Measurements from ENCODE around the gene SYCP2.

Gene SYCP2

DNA sequence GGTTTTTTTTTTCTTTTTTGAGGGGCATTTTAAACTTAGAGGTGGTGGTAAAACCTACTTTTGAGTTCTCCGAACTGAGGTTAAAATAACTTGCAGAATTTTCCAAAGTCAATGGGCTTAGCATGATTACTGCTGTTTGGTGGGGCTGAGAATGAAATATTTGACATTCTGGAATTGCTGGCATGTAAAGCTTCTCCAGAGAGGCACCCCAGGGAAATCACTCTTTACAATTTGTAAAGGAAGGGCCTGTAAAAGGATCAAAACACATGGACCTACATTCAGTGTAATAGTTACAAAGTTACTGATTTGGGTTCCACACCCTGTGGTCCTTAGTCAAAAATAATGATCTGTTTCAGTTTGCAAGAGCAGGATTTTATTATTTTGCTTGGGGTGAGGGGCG is 12.3 kb upstream of the SYCP2 start:
- in situ Hi-C loops (cut with MboI; ENCODE audit: low sequenced_read_pairs), result no loop called here

DNA sequence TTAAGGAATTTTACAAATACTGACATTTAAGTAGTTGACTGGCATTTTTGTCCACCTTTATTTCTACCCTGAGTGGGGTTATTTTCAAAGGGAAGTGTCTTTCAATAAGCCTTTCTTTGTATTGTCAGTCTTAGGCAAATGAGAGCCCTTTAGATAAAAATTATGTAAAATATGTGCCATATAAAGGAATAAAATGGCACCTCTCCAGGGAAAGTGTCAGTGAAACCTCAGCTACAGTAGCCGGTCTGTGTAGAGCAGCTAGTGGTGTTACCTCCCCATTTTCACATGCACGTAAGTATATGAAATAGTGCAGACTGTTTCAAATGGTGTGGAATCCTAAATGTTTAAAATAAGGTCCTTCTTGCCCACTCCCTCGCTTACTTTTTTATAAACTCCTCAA is 11.7 kb upstream of the SYCP2 start:
- in situ Hi-C loops (cut with MboI; ENCODE audit: low sequenced_read_pairs), result no loop called here

DNA sequence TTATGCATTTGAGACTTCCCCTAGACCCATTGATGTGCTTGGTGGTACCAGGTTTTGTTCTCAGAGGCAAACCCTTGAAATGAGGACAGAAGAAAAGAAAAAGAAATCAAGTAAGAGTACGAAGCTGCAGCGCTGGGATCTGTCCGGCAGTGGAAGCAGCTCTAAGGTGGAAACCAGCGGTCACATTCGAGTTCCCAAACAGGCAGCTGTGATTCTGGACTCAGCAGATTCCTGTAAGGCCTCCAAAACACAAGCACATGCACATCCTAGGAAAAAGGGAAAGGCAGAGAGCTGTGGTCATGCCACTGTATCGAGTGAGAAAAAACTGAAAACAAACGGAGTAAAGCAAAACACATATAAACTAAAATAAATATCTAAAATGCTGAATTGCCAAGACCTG is 11.3 kb upstream of the SYCP2 start:
- in situ Hi-C loops (cut with MboI; ENCODE audit: low sequenced_read_pairs), result no loop called here

DNA sequence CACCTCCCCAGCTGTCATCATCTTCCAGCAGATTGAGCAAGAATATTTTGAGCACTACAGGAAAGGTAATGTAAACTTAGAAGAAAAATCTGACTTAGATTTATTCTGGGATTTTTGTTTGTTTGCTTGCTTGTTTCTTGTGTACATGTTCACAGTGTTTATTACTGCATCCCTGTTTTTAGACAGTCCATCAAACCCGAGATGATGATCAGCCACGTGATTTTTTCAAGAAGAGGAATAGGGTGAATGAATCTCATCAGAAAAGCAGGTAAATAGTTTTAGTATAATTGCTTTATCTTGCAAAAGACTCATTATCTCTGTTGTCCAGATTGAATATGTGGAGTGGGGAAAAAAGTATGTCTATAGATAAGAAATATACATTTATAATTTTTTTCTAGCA is 8.8 kb upstream of the SYCP2 start:
- in situ Hi-C loops (cut with MboI; ENCODE audit: low sequenced_read_pairs), result no loop called here

DNA sequence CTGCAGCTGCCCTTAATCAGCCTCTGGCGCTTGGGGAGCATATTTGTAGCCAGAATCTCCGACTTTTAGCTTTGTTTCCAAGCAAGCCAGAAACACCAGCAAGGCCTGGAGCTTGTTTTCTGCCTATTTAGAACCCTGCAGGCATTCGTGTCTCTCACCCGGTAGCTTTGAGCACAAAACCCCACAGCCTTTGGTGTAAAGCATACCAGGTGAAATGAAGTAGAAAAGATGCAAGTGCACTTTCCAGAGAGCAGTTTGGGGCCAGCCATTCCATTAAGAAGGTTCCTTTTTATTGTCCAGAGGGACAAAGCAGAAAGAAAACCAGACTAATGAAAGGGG is 7.5 kb upstream of the SYCP2 start:
- in situ Hi-C loops (cut with MboI; ENCODE audit: low sequenced_read_pairs), result no loop called here

DNA sequence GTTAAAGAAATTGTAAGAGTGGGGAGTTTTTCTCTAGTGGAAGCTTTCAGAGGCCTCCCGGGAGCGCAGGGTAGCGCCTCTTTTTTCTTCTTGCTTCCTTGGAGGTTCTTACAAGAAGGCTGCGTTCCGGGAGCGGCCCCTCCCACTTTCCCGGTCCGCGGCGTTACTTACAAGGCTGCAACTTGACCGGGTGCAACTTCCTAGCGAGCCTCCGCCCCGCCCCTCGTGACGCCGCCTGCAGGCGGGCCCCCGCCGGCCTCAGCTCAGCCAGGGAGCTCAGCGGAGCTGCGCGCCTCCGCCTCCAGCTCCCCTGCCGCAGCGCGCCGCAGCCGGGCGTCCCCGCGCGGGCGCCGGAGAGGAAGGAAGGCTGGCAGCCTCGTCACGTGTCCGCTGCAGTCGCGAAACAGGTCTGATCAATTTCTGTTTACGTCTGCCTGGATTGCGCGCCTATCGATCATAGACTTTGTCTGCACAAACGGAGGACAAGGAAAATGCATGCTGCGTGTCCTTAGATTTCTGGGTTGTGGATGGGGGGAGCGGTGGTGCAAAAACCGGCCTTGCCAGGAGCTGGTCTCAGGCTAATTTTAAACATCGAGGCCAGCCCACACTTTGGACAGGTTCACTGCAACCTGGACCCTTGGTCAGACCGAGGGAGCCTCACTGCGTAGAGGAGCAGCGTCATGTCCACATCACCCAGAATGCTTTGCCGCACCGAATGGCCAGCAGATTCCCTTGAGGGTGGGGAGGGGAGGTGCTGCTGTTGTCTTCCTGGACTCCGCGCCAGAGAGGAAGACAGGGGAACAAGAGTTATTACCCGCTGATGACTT is 6.9 kb upstream of the SYCP2 start, which contains the start of the genes FAM217B and PPP1R3D:
Gene FAM217B, plus strand, starts transcription at position 261 of the 827 bp plus-strand sequence. CDS start 3,555 bp downstream, outside the sequence.
Gene PPP1R3D, minus strand, starts transcription at position 177 of the 827 bp plus-strand sequence. CDS start 374 bp downstream, outside the sequence.
- in situ Hi-C loops (cut with MboI; ENCODE audit: low sequenced_read_pairs), result no loop called here

DNA sequence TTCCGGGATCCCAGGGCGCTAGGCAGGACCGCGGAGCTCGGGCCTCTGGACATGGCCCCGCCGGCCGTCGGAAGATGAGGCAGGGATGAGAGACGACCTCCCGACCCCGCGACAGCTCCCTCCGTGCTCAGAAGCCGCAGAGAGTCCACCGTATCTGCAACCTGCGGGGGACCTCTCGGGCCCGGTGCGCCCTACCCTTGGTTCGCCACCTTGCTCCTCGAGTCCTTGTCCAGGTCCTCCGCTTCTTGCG is 6.4 kb upstream of the SYCP2 start:
- in situ Hi-C loops (cut with MboI; ENCODE audit: low sequenced_read_pairs), result no loop called here

DNA sequence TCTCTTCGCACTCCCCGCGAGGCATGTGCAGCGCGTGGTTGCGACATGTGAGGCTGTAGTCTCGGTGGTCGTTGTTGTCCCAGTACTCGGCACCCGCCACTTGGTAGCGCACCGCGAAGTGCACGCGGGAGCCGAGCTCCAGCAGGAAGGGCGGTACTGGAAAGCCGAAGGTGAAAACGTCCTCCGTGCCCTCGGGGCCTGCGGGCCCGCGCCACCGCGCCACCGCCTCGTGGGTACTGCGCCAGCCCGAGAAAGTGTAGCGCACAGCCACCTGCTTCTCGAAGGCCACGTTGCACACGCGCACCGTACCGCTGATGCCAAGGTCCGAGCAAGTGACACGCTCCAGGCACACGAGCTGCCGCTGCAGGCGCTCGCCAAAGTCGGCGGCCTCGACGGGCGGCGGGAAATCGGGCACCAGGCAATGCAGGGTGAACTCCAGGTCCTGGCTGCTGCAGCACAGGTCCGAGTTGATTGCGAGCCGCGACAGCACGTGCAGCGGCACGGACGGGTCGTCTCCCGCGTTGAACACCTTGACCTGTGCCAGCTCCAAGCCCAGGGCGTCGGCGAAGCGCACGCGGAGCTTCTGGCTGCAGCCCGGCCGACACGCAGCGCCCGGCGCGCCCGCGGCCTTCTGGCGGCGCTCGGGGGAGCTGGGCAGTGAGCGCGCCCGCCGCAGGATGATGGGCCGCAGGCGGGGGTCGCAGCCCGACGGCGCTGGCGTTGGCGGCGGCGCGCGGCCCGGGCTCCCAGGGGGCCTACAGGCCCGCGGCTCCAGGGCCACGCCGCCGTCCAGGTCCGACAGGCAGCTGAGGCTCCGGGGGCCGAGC is 5.8 kb upstream of the SYCP2 start:
- in situ Hi-C loops (cut with MboI; ENCODE audit: low sequenced_read_pairs), result no loop called here

DNA sequence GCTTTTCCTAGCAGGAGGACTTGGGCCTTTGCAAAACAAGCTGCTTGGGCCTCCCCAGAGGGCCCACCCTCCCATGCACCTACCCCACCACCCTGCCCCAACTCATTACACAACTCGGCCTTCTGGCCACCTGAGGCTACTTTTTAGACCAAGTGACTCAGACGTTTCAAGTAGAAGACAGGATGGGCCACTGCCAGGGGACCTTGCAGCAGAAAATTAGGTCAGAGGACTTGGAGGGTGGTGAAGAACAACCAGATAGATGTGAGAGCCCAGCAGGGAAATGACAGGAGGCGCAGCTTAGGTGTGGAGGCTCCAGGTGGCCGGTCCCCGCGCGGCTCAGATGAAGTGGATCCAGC is 5.2 kb upstream of the SYCP2 start:
- in situ Hi-C loops (cut with MboI; ENCODE audit: low sequenced_read_pairs), result no loop called here

DNA sequence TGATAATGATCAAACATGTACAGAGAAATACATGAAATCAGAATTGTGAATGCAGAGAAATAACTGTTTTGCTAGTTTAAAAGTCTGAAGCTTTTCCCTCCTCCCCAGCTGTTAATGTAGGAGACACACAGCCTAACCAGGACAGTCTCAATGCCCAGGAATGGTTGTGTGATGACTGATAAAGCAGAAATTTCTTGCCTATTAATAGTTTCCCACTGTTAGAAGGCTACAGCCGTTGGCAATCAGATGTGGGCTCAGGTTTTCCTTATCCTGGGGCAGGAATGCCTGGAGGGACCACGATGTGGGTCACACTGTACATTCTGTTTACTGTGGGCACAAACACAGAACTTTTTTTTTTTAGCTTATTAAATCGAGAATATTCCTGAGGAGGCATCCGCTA is 4.8 kb upstream of the SYCP2 start:
- in situ Hi-C loops (cut with MboI; ENCODE audit: low sequenced_read_pairs), result no loop called here

DNA sequence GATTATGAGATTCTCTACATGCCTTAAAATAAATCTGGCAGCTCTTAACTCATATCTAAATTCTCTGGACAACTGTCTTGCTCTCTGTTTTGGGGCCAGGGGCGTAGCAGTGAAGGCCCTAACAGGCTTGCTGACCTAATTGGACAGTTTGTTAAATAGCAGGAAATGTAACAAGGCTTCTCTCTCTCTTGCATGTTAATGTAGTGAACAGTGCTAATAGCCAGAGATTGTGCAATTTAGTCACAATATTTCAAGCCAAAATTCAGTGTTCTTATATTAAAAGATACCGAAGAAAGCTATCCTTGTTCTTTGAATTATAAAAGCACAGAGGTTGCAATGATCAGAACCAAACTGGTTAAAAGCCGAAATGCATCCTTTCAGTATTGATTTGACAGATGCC is 3.7 kb upstream of the SYCP2 start:
- in situ Hi-C loops (cut with MboI; ENCODE audit: low sequenced_read_pairs), result no loop called here

DNA sequence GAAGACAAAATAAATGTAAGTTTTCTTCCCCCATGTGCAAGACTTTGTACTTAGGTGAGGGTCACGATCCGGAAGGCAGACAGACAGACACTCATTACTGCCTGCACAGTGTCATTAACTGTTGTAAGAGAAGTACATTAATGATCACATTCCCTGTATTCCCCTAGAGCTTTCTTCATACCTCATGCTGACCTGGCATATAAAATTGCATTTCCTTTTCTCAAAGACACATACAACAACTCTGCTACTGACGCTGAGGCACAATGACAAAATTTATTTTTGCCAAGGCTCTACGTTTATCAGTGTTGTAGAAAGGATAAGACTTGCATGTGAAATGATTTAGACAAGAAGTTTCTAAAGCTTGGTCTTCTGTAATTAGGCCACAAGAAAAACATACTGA is 3.0 kb upstream of the SYCP2 start:
- in situ Hi-C loops (cut with MboI; ENCODE audit: low sequenced_read_pairs), result no loop called here

DNA sequence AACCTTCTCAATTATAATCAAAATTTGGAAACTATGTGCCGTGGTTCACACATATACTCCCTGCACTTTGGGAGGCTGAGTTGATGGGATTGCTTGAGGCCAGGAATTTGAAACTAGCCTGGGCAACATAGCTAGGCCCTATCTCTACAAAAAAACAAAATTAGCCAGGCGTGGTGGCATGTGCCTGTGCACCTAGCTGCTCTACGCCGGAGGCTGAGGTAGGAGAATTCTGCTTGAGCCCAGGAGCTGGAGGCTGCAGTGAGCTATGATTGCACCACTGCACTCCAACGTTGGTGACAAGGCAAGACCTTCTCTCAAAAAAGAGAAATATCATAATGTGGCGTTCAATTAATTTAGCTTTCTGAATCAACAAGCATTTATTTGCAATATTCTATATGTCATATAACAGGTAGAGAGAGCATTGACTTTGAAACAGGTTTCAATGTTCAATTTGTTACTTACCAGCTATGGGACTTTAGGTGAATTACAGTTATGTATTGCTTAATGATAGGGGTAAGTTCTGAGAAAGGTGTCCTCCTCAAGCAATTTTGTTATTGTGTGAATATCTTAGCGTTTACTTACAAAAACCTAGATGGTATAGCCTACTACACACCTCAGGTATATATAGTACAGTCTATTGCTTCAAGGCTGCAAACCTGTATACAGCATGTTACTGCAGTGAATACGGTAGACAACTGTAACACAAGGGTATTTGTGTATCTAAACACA is 2.2 kb upstream of the SYCP2 start:
- in situ Hi-C loops (cut with MboI; ENCODE audit: low sequenced_read_pairs), result no loop called here

DNA sequence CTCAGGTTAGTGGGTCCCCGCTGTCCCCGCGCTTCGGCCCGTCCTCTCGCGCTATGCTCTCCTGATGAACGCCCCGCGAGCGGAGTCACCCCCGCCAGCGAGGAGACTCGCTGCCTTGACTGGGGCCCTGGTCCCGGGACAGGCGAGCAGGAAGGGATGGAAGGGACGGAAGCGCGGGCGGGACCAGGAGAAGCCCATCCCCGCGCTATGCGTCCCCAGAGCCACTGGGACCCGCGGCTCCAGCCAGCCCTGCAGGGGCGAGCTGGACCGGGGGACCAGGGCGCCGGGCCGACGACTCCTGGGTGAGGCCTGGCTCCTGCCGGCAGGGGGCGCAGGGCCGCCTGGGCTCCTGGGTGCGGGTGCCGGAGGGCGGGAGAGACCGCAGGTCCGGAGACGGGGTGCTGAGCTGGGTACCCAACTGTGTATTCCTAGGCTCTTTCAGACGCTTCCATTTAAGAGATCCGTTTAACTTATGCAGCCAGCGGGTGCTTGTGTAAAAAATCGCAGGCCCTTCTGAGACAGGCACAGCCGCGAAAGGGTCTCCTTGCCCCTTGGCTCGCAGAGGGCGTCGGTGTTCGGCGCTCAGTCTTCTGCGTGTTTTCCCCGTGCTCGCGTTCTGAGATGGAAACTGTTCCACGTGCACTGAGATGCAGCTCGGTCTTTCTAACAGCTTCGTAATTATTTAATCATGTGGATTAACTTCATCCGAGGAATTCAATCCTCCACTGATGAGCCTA is 580 bp upstream of the SYCP2 start:
- in situ Hi-C loops (cut with MboI; ENCODE audit: low sequenced_read_pairs), result no loop called here

DNA sequence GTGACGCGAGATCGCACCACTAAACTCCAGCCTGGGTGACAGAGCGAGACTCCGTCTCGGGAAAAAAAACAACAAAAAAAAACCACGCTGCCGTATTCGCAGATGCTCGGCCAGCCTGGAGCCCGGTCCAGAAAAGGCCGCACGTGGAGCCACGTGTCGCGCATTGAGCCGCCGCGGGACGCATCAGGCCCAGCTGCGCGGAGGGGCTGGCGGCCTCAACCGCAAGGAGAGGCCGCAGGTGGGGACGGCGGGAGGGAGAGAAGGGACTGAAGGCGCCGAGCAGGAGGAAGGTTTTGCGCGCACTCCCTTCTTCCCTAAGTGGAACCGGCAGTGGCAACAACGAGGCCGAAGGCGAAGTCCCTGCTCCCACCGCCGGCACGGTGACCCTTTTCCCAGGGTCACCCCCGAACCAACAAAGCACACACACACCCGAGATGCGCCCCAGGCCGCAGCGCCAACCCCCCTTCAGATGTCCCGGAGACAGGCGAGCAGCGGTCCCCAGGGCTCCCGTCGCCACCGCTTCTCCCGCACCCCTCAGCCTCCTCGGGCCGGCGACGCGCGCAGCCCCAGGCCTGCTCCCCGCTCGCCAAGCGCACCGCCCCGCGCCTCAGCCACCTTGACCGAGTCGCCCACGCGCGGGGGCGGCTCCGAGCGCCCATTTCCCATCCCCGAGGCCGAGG is 681 bp downstream of the SYCP2 start:
- in situ Hi-C loops (cut with MboI; ENCODE audit: low sequenced_read_pairs), result no loop called here

DNA sequence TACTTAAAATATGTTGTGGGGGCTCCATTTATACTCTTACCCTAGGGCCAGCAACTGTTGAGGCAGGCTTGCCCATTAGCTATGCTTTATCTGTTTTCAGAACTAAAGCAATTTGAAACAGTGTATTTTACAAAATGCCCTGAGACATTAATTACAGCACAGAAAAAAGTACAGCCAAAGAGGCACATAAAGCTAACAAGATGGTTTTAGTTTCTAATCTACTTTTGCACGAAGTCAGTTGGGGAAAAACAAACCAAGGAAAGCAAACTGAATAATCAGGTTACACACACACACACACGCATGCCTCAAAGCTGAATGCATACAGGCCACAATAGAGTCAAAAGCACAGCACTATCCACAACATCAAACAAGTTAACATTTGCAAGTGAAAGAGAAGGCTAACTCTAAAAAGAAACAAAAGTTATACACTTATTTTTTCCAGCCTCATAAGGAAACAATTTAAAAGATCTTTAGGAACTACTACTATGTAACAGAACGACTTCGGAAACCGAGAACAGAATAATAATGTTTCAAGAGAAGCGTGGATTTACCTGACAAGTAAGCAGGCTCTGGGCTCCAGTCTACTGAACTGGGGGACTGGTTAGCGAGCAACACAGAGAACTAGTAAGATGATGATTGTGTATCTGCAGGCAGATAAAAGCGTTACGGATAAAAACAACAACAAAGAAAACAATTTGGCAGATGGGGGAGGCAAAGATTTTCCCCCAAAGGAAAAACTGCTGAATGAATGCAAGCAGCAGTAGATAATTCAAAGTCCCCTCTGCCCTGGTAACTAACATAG is 1.7 kb downstream of the SYCP2 start:
- in situ Hi-C loops (cut with MboI; ENCODE audit: low sequenced_read_pairs), result no loop called here

DNA sequence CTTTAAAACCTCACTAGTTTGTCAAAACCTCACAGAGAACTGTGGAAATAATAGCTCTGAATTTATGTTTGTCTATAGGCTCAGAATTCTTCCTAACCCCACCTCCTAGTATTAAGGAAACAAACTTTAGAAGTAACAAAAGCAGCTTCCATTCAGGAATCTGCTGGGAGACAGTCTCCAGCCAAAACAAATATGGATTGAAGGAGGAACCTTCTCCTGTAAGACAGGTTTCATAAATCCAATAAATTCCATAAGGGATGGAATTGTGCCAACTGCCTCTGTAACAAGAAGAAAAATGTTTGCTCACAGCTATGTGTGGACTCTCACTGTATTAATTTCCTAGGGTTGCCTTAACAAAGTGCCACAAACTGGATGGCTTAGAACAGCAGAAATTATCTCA is 7.5 kb downstream of the SYCP2 start:
- in situ Hi-C loops (cut with MboI; ENCODE audit: low sequenced_read_pairs), result no loop called here

DNA sequence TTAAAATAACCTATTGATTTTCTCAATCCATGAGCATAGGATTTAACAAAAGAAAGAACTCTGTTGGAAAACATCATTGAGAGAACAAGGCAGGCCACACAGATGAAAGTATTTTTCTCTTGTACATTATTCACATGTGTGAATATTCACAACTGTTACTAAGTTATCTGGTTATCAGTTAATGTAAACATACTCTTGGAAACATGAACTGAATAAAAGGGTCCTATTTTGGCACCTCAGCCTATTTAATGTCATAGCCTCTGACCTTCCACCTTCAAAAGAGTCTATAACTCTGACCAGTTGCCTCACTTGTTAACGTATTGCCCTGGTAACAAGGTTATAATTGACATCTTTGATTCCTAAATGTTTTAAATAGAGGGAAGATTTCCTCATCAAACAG is 8.1 kb downstream of the SYCP2 start:
- in situ Hi-C loops (cut with MboI; ENCODE audit: low sequenced_read_pairs), result no loop called here

DNA sequence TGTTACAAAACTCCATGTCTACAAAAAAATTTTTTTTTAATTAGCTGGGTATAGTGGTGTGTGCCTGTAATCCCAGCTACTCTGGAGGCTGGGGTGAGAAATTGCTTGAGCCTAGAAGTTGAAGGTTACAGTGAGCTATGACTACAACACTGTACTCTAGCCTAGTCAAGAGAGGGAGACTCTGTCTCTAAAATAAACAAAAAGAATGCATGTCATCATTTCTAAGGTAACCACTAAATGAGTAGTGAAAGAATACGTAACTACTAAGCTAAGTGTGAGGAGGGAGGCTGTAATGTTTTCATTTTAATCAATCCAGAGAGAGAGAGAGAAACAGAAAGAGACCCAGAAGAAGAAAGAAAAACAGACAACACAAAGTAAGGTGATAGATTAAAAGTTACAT is 9.9 kb downstream of the SYCP2 start:
- in situ Hi-C loops (cut with MboI; ENCODE audit: low sequenced_read_pairs), result no loop called here

DNA sequence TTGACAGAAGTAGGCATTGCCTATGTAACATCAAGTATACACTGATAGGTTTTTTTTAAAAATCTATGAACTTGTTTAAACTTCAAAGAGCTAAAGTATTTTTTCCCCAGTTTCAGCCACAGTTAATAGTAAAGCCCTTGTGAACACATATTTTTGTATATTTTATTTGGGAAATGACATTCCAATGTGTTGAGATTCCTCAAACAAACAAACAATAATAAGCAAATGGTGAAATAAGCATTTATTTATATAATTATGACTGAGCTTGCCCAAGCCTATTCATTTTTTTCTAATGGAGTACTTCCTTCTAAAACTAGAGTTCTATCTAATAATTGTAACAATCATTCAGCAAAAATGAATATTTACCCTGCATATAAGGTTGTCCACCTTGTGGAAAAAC is 12.5 kb downstream of the SYCP2 start:
- in situ Hi-C loops (cut with MboI; ENCODE audit: low sequenced_read_pairs), result no loop called here
